ENCODE results near the gene ADGRG3.

ADGRG3 gene

GRCh38 chr16:57668263-57668571, at the start of gene ADGRG3:
ADGRG3 (plus strand) TSS chr16:57668306; CDS start chr16:57668348, 42 bp downstream.
- DNase-seq (ENCODE audit: low spot score), result no peak

DNA sequence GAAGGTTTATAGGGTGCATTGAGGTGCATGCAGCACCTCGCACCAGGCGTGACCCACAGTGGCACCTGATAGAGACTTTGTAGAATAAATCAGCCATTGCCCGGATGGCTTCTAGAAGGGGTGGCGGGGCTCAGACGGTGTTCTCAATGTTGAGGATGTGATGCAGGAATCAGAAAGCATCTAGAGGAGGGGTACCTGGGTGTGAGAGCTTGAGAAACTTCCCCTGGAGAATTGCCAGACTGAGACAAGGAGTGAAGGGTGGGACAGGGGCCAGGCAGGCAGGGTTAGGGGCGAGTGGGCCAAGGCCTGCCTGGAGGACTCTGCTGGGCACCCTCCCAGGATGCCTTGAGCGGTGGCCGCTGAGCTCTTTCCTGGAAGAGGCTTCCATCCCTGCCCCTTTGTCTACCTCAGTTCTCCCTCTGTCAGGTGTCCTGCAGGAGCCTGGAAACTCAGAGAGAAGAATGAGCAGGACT, 48.9 kb upstream of the ADGRG3 start:
- DNase-seq (ENCODE audit: low spot score), result no peak

- no peak for DNase-seq (ENCODE audit: low spot score)
Observed at GRCh38 chr16:57619606-57620334, 48.3 kb upstream of the ADGRG3 start.

DNA sequence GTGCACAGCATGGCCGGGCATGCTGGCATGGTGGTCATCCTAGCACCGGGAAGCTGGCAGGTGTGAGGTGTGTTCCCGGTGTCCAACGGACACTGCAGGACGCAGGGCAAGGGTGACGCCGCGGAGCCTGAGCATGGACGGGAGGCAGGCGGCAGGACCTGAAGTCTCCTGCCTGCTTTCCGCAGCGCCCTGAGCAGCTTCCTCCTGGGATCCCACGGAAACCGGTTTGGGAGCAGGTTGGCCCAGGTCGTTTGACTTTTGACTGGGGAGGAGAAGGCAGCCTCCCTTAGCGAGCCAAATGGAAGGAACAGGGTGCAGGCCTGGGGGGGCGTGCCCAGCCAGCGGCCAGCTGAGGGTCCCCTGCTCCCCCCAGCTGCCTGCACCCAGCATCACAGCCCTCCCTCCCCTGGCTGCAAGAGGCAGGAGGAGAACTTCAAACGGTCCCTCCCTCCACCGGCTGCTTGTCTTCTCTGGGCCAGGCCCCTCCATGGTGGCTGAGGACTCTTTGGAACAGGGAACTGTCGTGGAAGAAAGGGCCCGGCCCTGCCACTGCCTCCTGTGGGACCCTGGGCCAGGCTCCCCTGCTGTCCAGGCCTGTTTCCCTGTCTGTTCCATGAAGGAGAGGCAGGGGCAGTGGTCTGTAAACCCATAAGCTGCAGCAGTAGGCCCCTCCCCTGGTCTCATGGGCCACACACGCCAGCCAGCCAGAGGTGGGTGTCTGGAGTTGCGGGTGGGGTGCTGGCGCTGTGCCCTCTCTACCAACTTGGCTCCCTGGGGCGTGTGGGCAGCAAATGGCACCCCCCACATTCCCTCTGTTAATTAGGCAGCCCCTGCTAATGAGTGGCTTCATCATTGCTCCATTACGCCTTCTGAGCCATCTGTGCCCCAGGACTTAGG, 47.5 kb upstream of the ADGRG3 start:
- DNase-seq (ENCODE audit: low spot score), result no peak

GRCh38 chr16:57621521-57622271, 46.4 kb upstream of the ADGRG3 start:
- no peak for DNase-seq (ENCODE audit: low spot score)

DNA sequence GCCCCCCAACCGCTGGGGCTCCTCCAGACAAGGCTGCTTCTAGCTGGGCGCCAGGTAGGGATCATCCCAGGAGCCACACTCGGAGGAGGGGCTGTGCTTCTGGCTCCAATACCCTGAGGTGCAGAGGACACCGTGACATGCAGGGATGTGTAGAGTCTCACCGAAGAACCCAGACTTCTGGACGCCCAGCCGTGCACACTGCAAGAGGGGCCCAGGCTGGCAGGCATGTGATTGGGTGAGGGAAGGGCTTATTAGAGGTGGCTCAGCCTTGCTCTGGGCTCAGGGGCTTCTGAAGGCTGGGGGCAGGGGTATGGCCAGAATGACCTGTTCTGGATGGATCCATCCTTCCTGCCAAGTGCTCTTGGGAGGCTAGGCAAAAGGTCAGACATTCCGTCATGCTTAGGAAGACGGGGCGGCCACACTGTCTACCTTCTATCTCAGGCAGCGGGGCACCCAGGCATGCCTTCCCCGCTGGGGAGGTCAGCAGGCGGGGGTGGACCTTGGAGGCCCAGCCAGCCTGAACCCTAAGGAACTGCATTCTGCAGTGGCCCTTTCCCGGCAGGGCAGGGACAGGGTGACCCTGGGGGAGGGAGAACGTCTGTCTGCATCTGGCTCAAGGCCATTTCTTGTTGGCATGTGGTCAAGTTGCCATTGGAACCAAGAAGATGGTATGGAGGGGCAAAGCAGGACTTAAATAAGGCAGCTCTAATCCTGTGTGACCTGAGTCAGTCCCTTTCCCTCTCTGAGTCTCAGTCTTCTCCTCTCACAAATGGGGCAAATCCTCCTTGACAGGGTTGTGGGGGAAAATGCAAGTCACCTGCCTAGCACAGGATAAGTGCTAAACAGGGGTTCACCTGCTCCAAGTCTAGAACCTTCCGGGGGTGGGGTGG, 45.5 kb upstream of the ADGRG3 start:
- no peak for DNase-seq (ENCODE audit: low spot score)

GRCh38 chr16:57623251-57624043, 44.7 kb upstream of the ADGRG3 start:
- no peak for DNase-seq (ENCODE audit: low spot score)

GRCh38 chr16:57624044-57624688, 43.9 kb upstream of the ADGRG3 start:
- no peak for DNase-seq (ENCODE audit: low spot score)

GRCh38 chr16:57624806-57625500, 43.2 kb upstream of the ADGRG3 start:
- DNase-seq (ENCODE audit: low spot score), result no peak

GRCh38 chr16:57626420-57627170, 41.5 kb upstream of the ADGRG3 start:
- DNase-seq (ENCODE audit: low spot score), result no peak

GRCh38 chr16:57627184-57627871, 40.8 kb upstream of the ADGRG3 start:
- no peak for DNase-seq (ENCODE audit: low spot score)

DNA sequence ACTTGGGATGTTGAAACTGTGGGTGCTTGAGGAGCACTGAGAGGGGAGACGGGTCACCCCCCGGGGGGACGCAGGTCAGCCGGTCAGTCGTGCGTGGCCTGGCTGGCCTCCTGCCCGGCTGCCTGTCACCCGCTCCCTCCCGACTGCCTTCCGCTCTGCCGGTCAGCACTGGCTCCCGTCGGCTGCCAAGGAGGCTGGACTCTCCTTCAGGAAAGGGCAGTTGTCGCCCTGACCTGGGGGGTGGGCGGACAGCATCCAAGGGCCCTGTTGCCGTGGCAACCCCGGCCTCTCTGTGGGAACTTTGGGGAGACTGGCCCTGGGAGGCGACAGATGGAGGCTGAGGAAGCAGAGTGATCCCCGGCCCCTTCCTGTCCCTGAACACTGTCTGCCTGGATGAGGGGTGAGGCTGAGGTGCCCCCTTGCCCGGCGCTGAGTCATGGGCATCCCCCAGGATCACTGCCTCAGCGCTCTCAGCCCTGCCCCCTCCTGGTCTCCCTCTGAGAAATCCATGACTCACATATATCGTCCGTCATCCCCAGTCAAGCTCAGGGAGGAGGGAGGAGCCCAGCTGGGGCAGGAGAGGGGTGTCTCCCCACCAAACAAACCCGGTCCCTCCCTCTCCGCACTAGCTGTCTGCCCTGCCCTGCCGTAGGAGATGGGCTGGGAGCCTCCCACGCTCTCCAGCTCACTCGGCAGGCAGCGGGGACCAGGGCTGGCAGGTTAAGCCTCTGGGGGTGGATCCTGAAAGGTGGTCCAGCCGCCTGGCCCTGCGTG, 39.9 kb upstream of the ADGRG3 start, which contains the start of gene ADGRG1:
Gene ADGRG1 (plus strand): TSS at position 623 of the 774 bp plus-strand sequence. CDS start 21,658 bp downstream, outside the sequence.
- peak; percentile 46 for DNase-seq (ENCODE audit: low spot score)

DNA sequence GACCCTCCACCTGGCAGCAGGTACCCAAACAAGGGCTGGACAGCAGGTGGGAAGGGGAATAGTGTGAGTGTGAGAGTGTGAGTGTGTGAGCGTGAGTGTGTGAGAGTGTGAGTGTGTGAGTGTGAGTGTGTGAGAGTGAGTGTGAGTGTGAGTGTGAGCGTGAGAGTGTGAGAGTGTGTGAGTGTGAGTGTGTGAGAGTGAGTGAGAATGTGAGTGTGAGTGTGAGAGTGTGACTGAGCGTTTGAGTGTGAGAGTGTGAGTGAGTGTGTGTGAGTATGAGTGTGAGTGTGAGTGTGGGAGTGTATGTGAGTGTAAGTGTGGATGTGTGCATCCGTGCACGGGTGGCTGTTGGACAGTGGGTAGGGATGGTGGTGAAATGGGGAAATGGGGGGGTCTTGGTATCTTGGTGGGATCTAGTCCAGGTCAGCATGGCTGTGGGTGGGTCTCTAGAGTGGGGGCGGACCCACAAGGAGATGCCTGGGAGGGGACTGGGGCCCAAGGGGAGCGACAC, 39.3 kb upstream of the ADGRG3 start:
- DNase-seq (ENCODE audit: low spot score), result no peak

GRCh38 chr16:57629516-57630406, 38.3 kb upstream of the ADGRG3 start:
- no peak for DNase-seq (ENCODE audit: low spot score)

GRCh38 chr16:57630407-57630797, 37.7 kb upstream of the ADGRG3 start:
- no peak for DNase-seq (ENCODE audit: low spot score)

All from HuH-7 (cell line).